Omental fat pad (tissue), 4 donors: Measurements from ENCODE around the gene PURA. TPM values are rescaled to one million over a fixed set of nuclear protein-coding genes. Genes with fewer than 3 reads are reported as not detected.
A peak's percentile ranks its signal among the peaks of the same experiment; 100 is the strongest.

Experiments
- ATAC-seq: fragments of 150-250 bp; one replicate; pipeline ENCODE4 v1.9.1; 2016; ENCODE audit warnings: mild to moderate bottlenecking, moderate library complexity; ENCODE audit not compliant: low FRiP score
- DNase-seq: peaks from one replicate; pipeline ENCODE4 v3.0.0-alpha.2; 2019; ENCODE audit warnings: low spot score
- total RNA-seq, 4 donors: library from RNA; depleted of rRNA; stranded (reverse); fragments of >200 nt; gene quantifications; one replicate each; pipeline ENCODE4 v1.1.0, GENCODE V29; 2016
- TF ChIP-seq, protein P1 (sequence below), 3 donors: fragments of 450-650 bp; IDR thresholded peaks; one replicate each; pipeline ENCODE4 v1.5.1; 2016 to 2017; ENCODE audit warnings: antibody characterized with exemption in 3 of 3, mild to moderate bottlenecking in 3 of 3, moderate library complexity in 2 of 3

The PURA gene
- total RNA-seq, 4 donors from 2014 or later, result 16.9 to 31.8 (median 24.3) TPM

DNA sequence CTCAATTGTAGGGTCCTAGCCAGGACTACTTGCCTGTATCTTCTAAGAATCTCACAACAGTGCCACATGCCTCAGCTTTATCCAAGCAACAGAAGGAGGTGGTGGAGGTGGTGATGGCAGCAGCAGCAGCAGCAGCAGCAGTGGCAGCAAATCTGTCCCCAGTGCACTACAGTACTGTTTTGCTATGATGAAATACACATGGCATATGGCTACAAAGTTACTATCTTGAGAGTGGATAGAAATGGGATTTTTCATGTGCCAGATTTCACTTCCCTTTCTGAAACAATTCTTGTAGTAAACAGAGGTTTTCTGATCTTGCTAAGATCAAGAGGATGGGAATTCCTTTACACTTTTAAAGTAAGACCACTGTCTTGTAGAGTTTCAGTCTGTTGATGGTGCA is 53.0 kb downstream of the PURA start:
- ATAC-seq (no peak), DNase-seq (no peak)
- TF ChIP-seq, protein P1, sequence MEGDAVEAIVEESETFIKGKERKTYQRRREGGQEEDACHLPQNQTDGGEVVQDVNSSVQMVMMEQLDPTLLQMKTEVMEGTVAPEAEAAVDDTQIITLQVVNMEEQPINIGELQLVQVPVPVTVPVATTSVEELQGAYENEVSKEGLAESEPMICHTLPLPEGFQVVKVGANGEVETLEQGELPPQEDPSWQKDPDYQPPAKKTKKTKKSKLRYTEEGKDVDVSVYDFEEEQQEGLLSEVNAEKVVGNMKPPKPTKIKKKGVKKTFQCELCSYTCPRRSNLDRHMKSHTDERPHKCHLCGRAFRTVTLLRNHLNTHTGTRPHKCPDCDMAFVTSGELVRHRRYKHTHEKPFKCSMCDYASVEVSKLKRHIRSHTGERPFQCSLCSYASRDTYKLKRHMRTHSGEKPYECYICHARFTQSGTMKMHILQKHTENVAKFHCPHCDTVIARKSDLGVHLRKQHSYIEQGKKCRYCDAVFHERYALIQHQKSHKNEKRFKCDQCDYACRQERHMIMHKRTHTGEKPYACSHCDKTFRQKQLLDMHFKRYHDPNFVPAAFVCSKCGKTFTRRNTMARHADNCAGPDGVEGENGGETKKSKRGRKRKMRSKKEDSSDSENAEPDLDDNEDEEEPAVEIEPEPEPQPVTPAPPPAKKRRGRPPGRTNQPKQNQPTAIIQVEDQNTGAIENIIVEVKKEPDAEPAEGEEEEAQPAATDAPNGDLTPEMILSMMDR (IDR thresholded peaks at IDR 0.05), result no peak

GRCh38 chr5:140168371-140168770 is 54.5 kb downstream of the PURA start:
- TF ChIP-seq, protein P1 (IDR thresholded peaks at IDR 0.05), result no peak
- ATAC-seq (no peak), DNase-seq (no peak)

GRCh38 chr5:140169410-140169809 is 55.5 kb downstream of the PURA start:
- DNase-seq (no peak), ATAC-seq (no peak)
- TF ChIP-seq, protein P1 (IDR thresholded peaks at IDR 0.05), result no peak

GRCh38 chr5:140172483-140172882 is 58.6 kb downstream of the PURA start:
- no peak for DNase-seq
- no peak for ATAC-seq
- TF ChIP-seq, protein P1 (IDR thresholded peaks at IDR 0.05), result no peak

DNA sequence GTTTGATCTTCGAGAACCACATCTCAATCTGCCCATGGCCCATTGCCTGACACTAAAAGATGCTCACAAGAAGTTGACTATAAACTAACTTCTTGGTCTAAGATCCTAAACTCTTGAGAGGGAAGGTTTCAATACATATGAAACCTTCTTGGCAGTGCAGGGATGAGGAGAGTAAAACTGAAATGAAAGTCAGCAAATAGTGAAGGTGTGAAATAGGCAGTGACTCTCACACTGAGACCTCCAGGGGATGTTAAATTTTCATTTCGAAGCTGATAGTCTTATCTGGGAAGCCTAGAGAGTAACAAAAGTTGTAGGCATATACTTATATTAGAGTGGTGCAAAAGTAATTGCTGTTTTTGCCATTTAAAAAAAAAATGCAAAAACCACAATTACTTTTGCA is 60.1 kb downstream of the PURA start:
- ATAC-seq (no peak), DNase-seq (no peak)
- TF ChIP-seq, protein P1 (IDR thresholded peaks at IDR 0.05), result no peak

- TF ChIP-seq, protein P1 (IDR thresholded peaks at IDR 0.05), result no peak
- DNase-seq (peak; percentile 91), ATAC-seq (peak; percentile 84)
Measured at GRCh38 chr5:140174465-140175366, 60.8 kb downstream of the PURA start, which contains the start of gene CYSTM1. Gene CYSTM1, plus strand, starts transcription at chr5:140175188. Its CDS starts 19,278 bp downstream, at chr5:140194466.

Other genes starting within 250 kb of the PURA start
- gene NRG2, start 70.8 kb upstream of the PURA start, total RNA-seq, result 10 to 100 TPM in 1 of 4 donors, 1 to 10 TPM in 3; 2.3 to 16.9 (median 5.9) TPM
- 10 to 100 TPM in 3 of 4 donors, 1 to 10 TPM in 1; 8.4 to 21.3 (median 16.8) TPM for gene IGIP, start 11.8 kb downstream of the PURA start, total RNA-seq
- 100 to 1,000 TPM; 105 to 164 (median 140) TPM for gene CYSTM1, start 61.1 kb downstream of the PURA start, total RNA-seq
- gene PFDN1, start 189.0 kb downstream of the PURA start, total RNA-seq, result 100 to 1,000 TPM in 2 of 4 donors, 10 to 100 TPM in 2; 54.1 to 110 (median 88.6) TPM
- gene HBEGF, start 232.5 kb downstream of the PURA start, total RNA-seq, result 10 to 100 TPM; 32.1 to 81.8 (median 61.0) TPM
- gene SLC4A9, start 246.1 kb downstream of the PURA start, total RNA-seq, result under 1 TPM in 3 of 4 donors, not detected in 1; 0.12 to 0.74 (median 0.19) TPM